H1 (cell line): ENCODE data around the gene IL17A. TPM values are rescaled to one million over a fixed set of nuclear protein-coding genes. Genes with fewer than 3 reads are reported as not detected.

Experiments
- CTCF ChIA-PET: fragments of 300-600 bp; sonication (Branson Sonifier 250); formaldehyde crosslinking; loops from one replicate; lab custom pipeline; 2021; ENCODE audit not compliant: partially characterized antibody; lab: Charles Lee
- POLR2A ChIA-PET: fragments of 300-600 bp; sonication (Branson Sonifier 250); formaldehyde crosslinking; loops from one replicate; lab custom pipeline; 2021; ENCODE audit warnings: inconsistent platforms; ENCODE audit not compliant: partially characterized antibody; lab: Charles Lee
- DNase-seq, 2 experiments: peaks; one replicate each; pipeline versions ENCODE4 v3.0.0 to v3.0.0-alpha.2; 2010 to 2022; ENCODE audit warnings: low spot score in 2 of 2, low read depth in 1 of 2, mixed read lengths in 1 of 2
- FAIRE-seq: peaks from 2 replicates; lab custom pipeline; 2011; peaks lifted over from hg19 to GRCh38; lab: Jason Lieb, UNC
- H2AFZ ChIP-seq: 2 replicates; pipeline ENCODE4 v1.8.1; 2012; ENCODE audit warnings: low read length, inconsistent platforms
- H2AK5ac ChIP-seq: 2 replicates; pipeline ENCODE4 v1.6.1; 2013; ENCODE audit warnings: low read depth, low read length
- H2BK120ac ChIP-seq: replicated peaks from 2 replicates; pipeline ENCODE3; 2013; ENCODE audit warnings: low read depth, low read length, inconsistent platforms
- H2BK12ac ChIP-seq: 2 replicates; pipeline ENCODE4 v1.6.1; 2013; ENCODE audit warnings: low read depth, low read length
- H2BK15ac ChIP-seq: 2 replicates; pipeline ENCODE4 v1.6.1; 2013; ENCODE audit warnings: low read length
- H2BK20ac ChIP-seq: 2 replicates; pipeline ENCODE4 v1.6.1; 2013; ENCODE audit warnings: low read length
- H2BK5ac ChIP-seq: 2 replicates; pipeline ENCODE4 v1.6.1; 2013; ENCODE audit warnings: low read depth, low read length
- H3K14ac ChIP-seq: 2 replicates; pipeline ENCODE4 v1.6.1; 2013; ENCODE audit warnings: inconsistent platforms; ENCODE audit not compliant: insufficient read length
- H3K18ac ChIP-seq: 2 replicates; pipeline ENCODE4 v1.6.1; 2013; ENCODE audit warnings: low read length; ENCODE audit errors: extremely low read depth
- H3K23ac ChIP-seq: 2 replicates; pipeline ENCODE4 v1.6.1; 2013; ENCODE audit warnings: inconsistent platforms; ENCODE audit not compliant: insufficient read length
- H3K23me2 ChIP-seq: 2 replicates; pipeline ENCODE4 v1.6.1; 2013; ENCODE audit warnings: low read depth, low read length
- H3K27ac ChIP-seq: 2 replicates; pipeline ENCODE4 v1.6.1; 2011; ENCODE audit warnings: low read depth, low read length, inconsistent platforms
- H3K27me3 ChIP-seq, 4 experiments: replicated peaks in 1 of 4; 1 replicate in 1 of 4; 2 replicates in 3 of 4; pipeline versions ENCODE4 v1.6.1 to v1.8.1; 2011 to 2013; ENCODE audit warnings: low read length in 3 of 4, mild to moderate bottlenecking in 3 of 4, inconsistent platforms in 2 of 4, mixed read lengths in 2 of 4, moderate library complexity in 1 of 4; ENCODE audit not compliant: control insufficient read depth in 3 of 4, insufficient read depth in 3 of 4; ENCODE audit errors: extremely low read depth in 1 of 4
- H3K36me3 ChIP-seq, 4 experiments: 2 replicates each; pipeline versions ENCODE4 v1.6.1 to v1.8.1; 2011 to 2013; ENCODE audit warnings: mild to moderate bottlenecking in 4 of 4, low read length in 3 of 4, moderate library complexity in 2 of 4, control low read depth in 1 of 4, inconsistent platforms in 1 of 4; ENCODE audit not compliant: insufficient read depth in 4 of 4, control insufficient read depth in 2 of 4
- H3K4ac ChIP-seq: replicated peaks from 2 replicates; pipeline ENCODE3; 2013; ENCODE audit warnings: low read length, low read depth, mixed read lengths, inconsistent platforms; ENCODE audit not compliant: insufficient read length
- H3K4me1 ChIP-seq, 4 experiments: replicated peaks in 1 of 4; 1 replicate in 1 of 4; 2 replicates in 3 of 4; pipeline versions ENCODE4 v1.6.1 to v1.8.1; 2011 to 2013; ENCODE audit warnings: low read length in 3 of 4, inconsistent platforms in 2 of 4, mixed read lengths in 1 of 4; ENCODE audit not compliant: insufficient read depth in 4 of 4, control insufficient read depth in 3 of 4
- H3K4me2 ChIP-seq, 2 experiments: 2 replicates each; pipeline versions ENCODE4 v1.6.1 to v1.8.1; 2011 to 2013; ENCODE audit warnings: low read depth in 2 of 2, low read length in 2 of 2, control low read depth in 1 of 2, inconsistent platforms in 1 of 2, mild to moderate bottlenecking in 1 of 2; ENCODE audit not compliant: insufficient read depth in 1 of 2
- H3K4me3 ChIP-seq, 4 experiments: fragments of 200-600, 300-600 bp in 1 of 4; sonication (generic), shearing (Covaris generic), sonication (Bioruptor Twin) in 1 of 4; 2 replicates each; pipeline versions ENCODE4 v1.5.1 to v1.8.1; 2011 to 2016; ENCODE audit warnings: low read length in 4 of 4, low read depth in 3 of 4, control low read depth in 2 of 4, inconsistent platforms in 2 of 4, mild to moderate bottlenecking in 2 of 4, mixed read lengths in 1 of 4, moderate library complexity in 1 of 4; ENCODE audit not compliant: insufficient read depth in 2 of 4; ENCODE audit errors: extremely low read depth in 1 of 4
- H3K56ac ChIP-seq: replicated peaks from 2 replicates; pipeline ENCODE3; 2013; ENCODE audit warnings: low read depth, mild to moderate bottlenecking, mixed read lengths, low read length, inconsistent platforms; ENCODE audit not compliant: insufficient read length
- H3K79me1 ChIP-seq: 2 replicates; pipeline ENCODE4 v1.6.1; 2013; ENCODE audit warnings: low read depth, low read length, control low read depth
- H3K79me2 ChIP-seq, 2 experiments: 2 replicates each; pipeline versions ENCODE4 v1.6.1 to v1.8.1; 2012 to 2013; ENCODE audit warnings: low read length in 2 of 2, mild to moderate bottlenecking in 2 of 2, inconsistent platforms in 1 of 2; ENCODE audit not compliant: insufficient read depth in 2 of 2, control insufficient read depth in 1 of 2
- H3K9ac ChIP-seq, 4 experiments: replicated peaks in 1 of 4; 1 replicate in 1 of 4; 2 replicates in 3 of 4; pipeline versions ENCODE4 v1.6.1 to v1.8.1; 2011 to 2013; ENCODE audit warnings: low read depth in 3 of 4, low read length in 3 of 4, control low read depth in 2 of 4, mild to moderate bottlenecking in 2 of 4, moderate library complexity in 2 of 4, inconsistent platforms in 1 of 4; ENCODE audit errors: extremely low read depth in 1 of 4
- H3K9me3 ChIP-seq, 2 experiments: 2 replicates each; pipeline versions ENCODE4 v1.6.1 to v1.8.1; 2012 to 2013; ENCODE audit warnings: mild to moderate bottlenecking in 2 of 2, moderate library complexity in 2 of 2, control low read depth in 1 of 2, inconsistent platforms in 1 of 2, low read depth in 1 of 2, low read length in 1 of 2, mixed read lengths in 1 of 2; ENCODE audit not compliant: insufficient read depth in 2 of 2
- H4K20me1 ChIP-seq, 2 experiments: replicated peaks in 1 of 2; 2 replicates each; pipeline versions ENCODE3 to v1.8.1; 2011 to 2013; ENCODE audit warnings: inconsistent platforms in 2 of 2, low read length in 2 of 2, mild to moderate bottlenecking in 1 of 2; ENCODE audit not compliant: insufficient read depth in 2 of 2, control insufficient read depth in 1 of 2
- H4K5ac ChIP-seq: 2 replicates; pipeline ENCODE4 v1.6.1; 2013; ENCODE audit warnings: low read length, low read depth, mixed read lengths, inconsistent platforms; ENCODE audit not compliant: insufficient read length
- H4K8ac ChIP-seq: 2 replicates; pipeline ENCODE4 v1.8.0; 2013; ENCODE audit warnings: mild to moderate bottlenecking, moderate library complexity, low read length, inconsistent platforms; ENCODE audit not compliant: insufficient read depth; ENCODE audit errors: extremely low read depth
- H4K91ac ChIP-seq: replicated peaks from 2 replicates; pipeline ENCODE3; 2013; ENCODE audit warnings: low read length, mixed read lengths, inconsistent platforms; ENCODE audit not compliant: insufficient read length
- BCL11A ChIP-seq, 2 experiments: IDR thresholded peaks; one replicate each; pipeline ENCODE4 v1.6.1; 2011; ENCODE audit warnings: low read depth in 2 of 2, low read length in 2 of 2, mild to moderate bottlenecking in 2 of 2
- CTCF ChIP-seq, 3 experiments: IDR thresholded peaks; 1 replicate in 2 of 3; 2 replicates in 1 of 3; pipeline versions ENCODE4 v1.5.1 to v1.6.1; 2011; ENCODE audit warnings: low read length in 3 of 3, mild to moderate bottlenecking in 3 of 3, inconsistent platforms in 2 of 3, low read depth in 1 of 3, moderate library complexity in 1 of 3; ENCODE audit not compliant: insufficient read depth in 1 of 3; ENCODE audit errors: control extremely low read depth in 1 of 3
- HDAC2 ChIP-seq, 2 experiments: fragments of 300-600 bp in 1 of 2; sonication (generic) in 1 of 2; IDR thresholded peaks; 2 replicates each; pipeline ENCODE4 v1.6.1; 2011 to 2012; ENCODE audit warnings: low read depth in 2 of 2, low read length in 2 of 2, mild to moderate bottlenecking in 2 of 2, moderate library complexity in 2 of 2, borderline replicate concordance in 1 of 2, inconsistent platforms in 1 of 2
- RAD21 ChIP-seq, 2 experiments: IDR thresholded peaks in 1 of 2; conservative IDR thresholded peaks in 1 of 2; 2 replicates each; pipeline ENCODE4 v1.6.1; 2011; ENCODE audit warnings: low read depth in 2 of 2, low read length in 2 of 2, improper control_type of control experiment in 1 of 2, inconsistent platforms in 1 of 2, mild to moderate bottlenecking in 1 of 2, moderate library complexity in 1 of 2
- WGBS, 2 experiments: shearing (Covaris generic) in 1 of 2; methylation state at CpG; one replicate each; pipeline versions ENCODE4 v1.1.6 to v1.1.7; 2013 to 2015; ENCODE audit warnings: low lambda C conversion rate in 2 of 2, mixed read lengths in 2 of 2, inconsistent platforms in 1 of 2, low coverage in 1 of 2, missing lambda C conversion rate in 1 of 2; ENCODE audit not compliant: insufficient replicate concordance in 2 of 2, insufficient coverage in 1 of 2, insufficient read length in 1 of 2; ENCODE audit errors: extremely low coverage in 1 of 2, missing lambda C conversion rate in 1 of 2; 5-methylcytosine and 5-hydroxymethylcytosine counted together
- polyA plus RNA-seq, 7 experiments: library from polyadenylated mRNA; depleted of rRNA in 3 of 7; stranded (reverse) in 5 of 7; unstranded in 2 of 7; fragments of >200 nt in 5 of 7; fragments of 200-250 nt in 2 of 7; gene quantifications; 1 replicate in 5 of 7; 2 replicates in 1 of 7; 4 replicates in 1 of 7; pipeline versions ENCODE4 v1.2.1 to v1.2.3, GENCODE V29; 2011 to 2013; ENCODE audit warnings: missing spikeins in 2 of 7, mixed read lengths in 2 of 7
- total RNA-seq: library from RNA; stranded (reverse); fragmentation: NEBNext Ultra II Directional; extraction: Animal tissue kit (Norgen Biotek cat#: 25700); gene quantifications from 2 replicates; pipeline ENCODE4 v1.2.1, GENCODE V29; 2021

The IL17A gene
- total and polyA plus RNA-seq, 2 of the 8 experiments (the other 6 are each of a cell fraction or from before 2014, with no cell fraction given), result not detected

- TF ChIP-seq RAD21 (IDR thresholded peaks at IDR 0.05 in 1 of 2, conservative IDR thresholded peaks at IDR 0.05 in 1 of 2; ENCODE audit: low read depth in 2 of 2, low read length in 2 of 2) (peak; percentile 85 to 90), BCL11A (IDR thresholded peaks at IDR 0.05; ENCODE audit: low read depth in 2 of 2, low read length in 2 of 2) (no peak), CTCF (IDR thresholded peaks at IDR 0.05; ENCODE audit: control extremely low read depth in 1 of 3, insufficient read depth in 1 of 3, low read depth in 1 of 3, low read length in 3 of 3) (peak; percentile 60 to 86 (median 82)), HDAC2 (IDR thresholded peaks at IDR 0.05; ENCODE audit: borderline replicate concordance in 1 of 2, low read depth in 2 of 2, low read length in 2 of 2) (0 out of 4 replicates have a peak, but pooled peaks of 1 of the 2 experiments have one; percentile 4)
- TF ChIP-seq, all 59 proteins: peak for 3
- Histone ChIP-seq H2AFZ (peak overlapping the region; percentile 96), H3K14ac (no peak overlapping the region), H4K91ac (no peak overlapping the region), H2AK5ac (no peak overlapping the region), H3K27ac (no peak overlapping the region), H2BK15ac (no peak overlapping the region), H3K4ac (no peak overlapping the region), H3K79me2 (no peaks in the 10 kb centered on the region), H3K36me3 (no peaks in the 10 kb centered on the region), H2BK120ac (no peak overlapping the region), H3K9ac (no peak overlapping the region), H4K8ac (no peak overlapping the region), H3K4me1 (peaks cover 0 to 4% (median 0%) of the 10 kb centered on the region in 4 experiments; a peak in 1 of 7 replicates), H3K56ac (no peak overlapping the region), H3K27me3 (no peaks in the 10 kb centered on the region), H4K20me1 (no peaks in the 10 kb centered on the region), H2BK12ac (no peak overlapping the region), H4K5ac (no peak overlapping the region), H3K23ac (no peak overlapping the region), H2BK20ac (no peak overlapping the region), H3K18ac (no peak overlapping the region), H3K4me2 (no peak overlapping the region), H2BK5ac (no peak overlapping the region), H3K4me3 (no peak overlapping the region), H3K23me2 (no peaks in the 10 kb centered on the region), H3K9me3 (no peaks in the 10 kb centered on the region), H3K79me1 (no peaks in the 10 kb centered on the region)
- DNase-seq (peak; percentile 25 to 58), FAIRE-seq (peak; percentile 92)
- 68% methylated on average over 15 of the region's 15 CpGs; no CpG with 5 or more reads in 1 of the 2 experiments for WGBS, 2 experiments
- ChIA-PET CTCF (interaction anchor here (0.6 to 6.7 kb wide), 44 partner anchors 9 to 279 kb away, joined by 3 to 66 read pairs (median 4); partner anchors contain the start of genes IL17A, IL17F and PKHD1), POLR2A (interaction anchor here (0.7 kb wide), 2 partner anchors 26 to 48 kb away, joined by 3 read pairs; no protein-coding TSS in a partner anchor)
Measured at GRCh38 chr6:52233975-52234823, 48.0 kb downstream of the IL17A start.
